Measurements from ENCODE around the gene CDK5RAP3.
"Not testable (repeated sequence)": the region's sequence is repeated elsewhere in the genome, so short reads cannot be mapped to it uniquely, and the experiment has no call there.

Gene CDK5RAP3

DNA sequence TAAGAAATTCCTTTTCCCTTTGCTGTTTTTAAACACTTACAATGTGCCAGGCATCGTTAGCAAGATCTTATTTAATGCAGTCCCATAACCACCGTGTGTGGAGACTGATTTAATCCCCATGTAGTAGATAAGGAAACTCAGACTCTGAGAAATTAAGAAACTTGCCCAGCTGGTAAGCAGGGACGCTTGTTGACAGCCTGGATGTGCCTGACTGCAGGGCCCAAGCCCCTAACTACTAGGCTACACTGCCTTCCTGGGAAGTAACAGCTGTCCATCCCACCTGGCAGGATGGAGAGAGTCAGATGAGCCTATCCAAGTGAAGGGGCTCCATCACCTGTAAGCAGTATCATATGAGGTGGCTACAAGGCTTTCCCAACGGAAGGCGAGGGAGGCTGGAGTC lies 23.1 kb downstream of the CDK5RAP3 start:
- DNase-seq (ENCODE audit: low read depth, low spot score) = no peak
- Histone ChIP-seq H3K27ac (no peak overlapping the region), H3K36me3 (ENCODE audit: insufficient read depth, low read length) (no peaks in the 10 kb centered on the region), H3K9ac (ENCODE audit: insufficient read length) (no peak overlapping the region), H3K4me3 (no peak overlapping the region), H3K9me3 (ENCODE audit: low read depth, low read length) (no peaks in the 10 kb centered on the region)
- TF ChIP-seq EZH2 (IDR thresholded peaks at IDR 0.05) = no peak
- no peak for TF ChIP-seq POLR2AphosphoS5 (IDR thresholded peaks at IDR 0.05; ENCODE audit: borderline replicate concordance, low read depth, low read length)
- no peak for TF ChIP-seq FOXP2 (optimal IDR thresholded peaks at IDR 0.05; ENCODE audit: control extremely low read depth, extremely low read length, insufficient read depth)

DNA sequence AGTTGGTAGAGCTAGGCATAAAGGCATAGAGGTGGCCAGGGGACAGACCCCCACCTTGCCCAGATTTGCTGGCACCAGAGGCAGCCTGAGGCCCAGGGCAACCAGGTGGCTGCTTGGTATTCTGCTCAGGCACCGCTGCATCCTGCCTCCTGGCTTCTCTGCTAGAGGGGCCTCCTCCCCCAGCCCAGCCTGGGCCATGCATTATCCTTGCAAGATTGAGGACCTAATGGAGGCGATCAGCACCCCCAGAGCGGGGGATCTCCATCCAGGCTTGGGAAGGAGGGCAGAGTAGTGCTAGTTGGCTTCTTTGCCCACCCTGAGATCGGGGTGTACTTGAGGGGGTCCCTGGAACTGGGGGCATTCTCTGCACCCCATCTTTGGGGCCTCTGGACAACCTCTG lies 23.8 kb downstream of the CDK5RAP3 start:
- no peak for DNase-seq (ENCODE audit: low read depth, low spot score)
- H3K9ac ChIP-seq (ENCODE audit: insufficient read length) = no peak overlapping the region
- no peak overlapping the region for H3K27ac ChIP-seq
- no peak for TF ChIP-seq EZH2 (IDR thresholded peaks at IDR 0.05)
- TF ChIP-seq FOXP2 (optimal IDR thresholded peaks at IDR 0.05; ENCODE audit: control extremely low read depth, extremely low read length, insufficient read depth) = no peak
- TF ChIP-seq POLR2AphosphoS5 (IDR thresholded peaks at IDR 0.05; ENCODE audit: borderline replicate concordance, low read depth, low read length) = no peak
- no peak overlapping the region for H3K4me3 ChIP-seq
- no peaks in the 10 kb centered on the region for H3K9me3 ChIP-seq (ENCODE audit: low read depth, low read length)
- no peaks in the 10 kb centered on the region for H3K36me3 ChIP-seq (ENCODE audit: insufficient read depth, low read length)

DNA sequence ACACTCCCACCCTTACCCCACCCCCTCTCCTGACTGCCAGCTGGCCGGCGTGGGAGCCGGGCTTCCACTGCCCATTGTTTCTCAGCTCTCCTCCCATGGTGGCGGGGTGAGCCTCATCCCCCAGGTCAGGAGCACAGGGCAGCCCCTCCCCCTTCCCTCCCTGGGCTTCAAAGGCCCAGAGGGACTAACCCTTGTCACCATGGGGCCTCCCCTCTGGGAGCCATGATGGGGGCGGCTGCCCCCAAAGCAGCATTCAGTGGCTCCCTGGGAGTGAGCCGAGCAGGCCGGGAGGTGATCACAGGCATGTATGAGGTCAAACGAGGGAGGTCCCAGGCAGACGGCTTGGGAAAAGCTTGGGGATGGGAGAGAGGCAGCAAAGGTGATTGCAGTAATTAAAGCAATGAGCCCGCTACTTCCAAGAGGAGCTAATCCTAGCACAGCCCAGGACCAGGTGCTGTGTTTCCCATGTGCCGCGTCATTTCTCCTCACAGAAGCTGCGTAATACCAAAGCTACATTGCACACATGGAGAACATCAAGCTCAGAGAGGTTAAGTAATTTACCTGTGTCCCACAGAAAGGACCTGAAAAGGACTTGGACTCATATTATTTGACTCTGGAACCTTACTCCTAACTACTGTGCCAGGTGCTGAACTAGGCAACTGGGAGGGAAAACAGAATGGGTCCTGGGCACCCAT lies 24.5 kb downstream of the CDK5RAP3 start:
- H3K4me3 ChIP-seq = no peak overlapping the region
- no peaks in the 10 kb centered on the region for H3K36me3 ChIP-seq (ENCODE audit: insufficient read depth, low read length)
- no peak for DNase-seq (ENCODE audit: low read depth, low spot score)
- no peak for TF ChIP-seq EZH2 (IDR thresholded peaks at IDR 0.05)
- H3K9me3 ChIP-seq (ENCODE audit: low read depth, low read length) = no peaks in the 10 kb centered on the region
- no peak overlapping the region for H3K9ac ChIP-seq (ENCODE audit: insufficient read length)
- H3K27ac ChIP-seq = no peak overlapping the region

DNA sequence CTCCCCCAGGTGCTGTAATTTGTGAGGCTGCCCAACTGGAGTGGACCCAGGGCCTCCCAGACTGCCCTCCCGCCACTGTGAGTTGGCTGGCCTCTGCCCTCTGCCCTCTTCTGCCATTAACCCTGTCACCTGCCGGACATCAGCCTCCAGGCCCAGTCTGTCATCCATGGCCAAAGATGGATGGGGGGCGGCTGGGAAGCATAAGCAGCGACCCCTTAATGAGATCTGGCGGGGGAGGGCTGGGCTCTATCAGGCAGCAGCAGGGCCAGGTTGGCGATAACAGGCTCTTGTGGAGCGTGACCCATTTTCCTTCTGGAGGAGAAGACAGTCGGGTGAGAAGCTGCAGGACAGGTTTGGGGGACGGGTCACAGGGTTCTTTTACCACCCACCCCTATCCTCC lies 25.3 kb downstream of the CDK5RAP3 start:
- no peak overlapping the region for H3K4me3 ChIP-seq
- no peaks in the 10 kb centered on the region for H3K36me3 ChIP-seq (ENCODE audit: insufficient read depth, low read length)
- no peak overlapping the region for H3K9ac ChIP-seq (ENCODE audit: insufficient read length)
- H3K9me3 ChIP-seq (ENCODE audit: low read depth, low read length) = no peaks in the 10 kb centered on the region
- TF ChIP-seq EZH2 (IDR thresholded peaks at IDR 0.05) (no peak), FOXP2 (optimal IDR thresholded peaks at IDR 0.05; ENCODE audit: control extremely low read depth, extremely low read length, insufficient read depth) (no peak), POLR2AphosphoS5 (IDR thresholded peaks at IDR 0.05; ENCODE audit: borderline replicate concordance, low read depth, low read length) (no peak)
- no peak overlapping the region for H3K27ac ChIP-seq
- no peak for DNase-seq (ENCODE audit: low read depth, low spot score)

DNA sequence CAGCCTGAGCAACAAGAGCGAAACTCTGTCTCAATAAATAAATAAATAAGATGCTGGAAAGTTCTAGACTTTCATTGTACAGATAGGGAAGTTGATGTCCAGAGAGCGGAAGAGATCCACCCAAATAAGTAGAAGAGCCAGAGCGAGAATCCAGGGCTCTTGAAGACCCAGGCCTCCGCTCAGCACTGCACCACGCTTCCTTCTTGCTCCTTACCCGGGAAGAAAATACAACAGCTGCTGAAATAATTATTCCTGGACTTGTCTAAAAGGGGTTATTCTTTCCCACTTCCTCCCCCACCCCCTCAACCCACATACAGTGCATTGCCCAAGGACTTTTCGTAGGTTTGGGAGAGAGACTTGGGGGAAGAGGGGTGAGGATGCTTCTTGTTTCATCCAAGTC lies 26.7 kb downstream of the CDK5RAP3 start:
- no peaks in the 10 kb centered on the region for H3K36me3 ChIP-seq (ENCODE audit: insufficient read depth, low read length)
- no peak overlapping the region for H3K9ac ChIP-seq (ENCODE audit: insufficient read length)
- DNase-seq (ENCODE audit: low read depth, low spot score) = no peak
- no peaks in the 10 kb centered on the region for H3K9me3 ChIP-seq (ENCODE audit: low read depth, low read length)
- H3K4me3 ChIP-seq = no peak overlapping the region
- no peak for TF ChIP-seq EZH2 (IDR thresholded peaks at IDR 0.05)
- no peak for TF ChIP-seq POLR2AphosphoS5 (IDR thresholded peaks at IDR 0.05; ENCODE audit: borderline replicate concordance, low read depth, low read length)
- no peak for TF ChIP-seq FOXP2 (optimal IDR thresholded peaks at IDR 0.05; ENCODE audit: control extremely low read depth, extremely low read length, insufficient read depth)
- no peak overlapping the region for H3K27ac ChIP-seq

DNA sequence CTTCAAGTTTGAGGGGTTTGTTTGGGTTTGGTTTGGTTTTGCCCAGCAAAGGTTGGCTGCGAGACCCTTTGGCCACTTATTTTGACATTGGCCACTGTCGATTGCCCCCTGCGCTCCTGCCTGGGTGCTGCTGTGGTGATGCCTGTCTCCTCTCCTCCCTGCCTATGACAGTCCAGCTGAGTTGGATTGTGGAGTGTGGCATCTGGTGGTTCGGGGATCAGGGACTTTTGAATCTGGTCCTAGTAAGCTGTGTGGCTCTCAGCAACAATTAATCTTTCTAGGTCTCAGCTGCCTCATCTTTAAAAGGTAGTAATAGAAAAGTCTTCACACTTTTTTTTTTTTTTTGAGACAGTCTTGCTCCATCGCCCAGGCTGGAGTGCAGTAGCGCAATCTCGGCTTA lies 27.1 kb downstream of the CDK5RAP3 start:
- Histone ChIP-seq H3K27ac (no peak overlapping the region), H3K4me3 (no peak overlapping the region), H3K36me3 (ENCODE audit: insufficient read depth, low read length) (no peaks in the 10 kb centered on the region), H3K9ac (ENCODE audit: insufficient read length) (no peak overlapping the region), H3K9me3 (ENCODE audit: low read depth, low read length) (no peaks in the 10 kb centered on the region)
- TF ChIP-seq FOXP2 (optimal IDR thresholded peaks at IDR 0.05; ENCODE audit: control extremely low read depth, extremely low read length, insufficient read depth) (no peak), EZH2 (IDR thresholded peaks at IDR 0.05) (no peak), POLR2AphosphoS5 (IDR thresholded peaks at IDR 0.05; ENCODE audit: borderline replicate concordance, low read depth, low read length) (no peak)
- DNase-seq (ENCODE audit: low read depth, low spot score) = no peak

DNA sequence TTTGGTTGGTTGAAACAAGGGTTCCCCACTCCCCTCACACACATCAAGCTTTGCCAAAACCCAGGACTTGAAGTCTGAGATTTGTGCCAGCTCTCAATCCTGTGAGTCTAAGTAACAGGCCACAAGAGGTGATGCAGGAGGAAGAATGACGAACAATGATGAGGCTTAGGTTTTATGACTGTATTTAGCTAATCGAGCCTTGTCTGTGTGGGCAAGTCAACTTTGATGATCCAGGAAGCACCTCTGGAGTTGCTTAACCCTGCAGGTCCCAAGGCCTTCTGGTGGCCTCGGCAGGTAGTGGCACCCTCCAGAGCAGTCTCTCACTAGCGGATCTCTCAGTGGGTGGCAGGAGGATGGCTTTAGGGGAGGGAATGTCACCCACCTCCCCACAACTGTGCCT lies 28.7 kb downstream of the CDK5RAP3 start:
- no peak for DNase-seq (ENCODE audit: low read depth, low spot score)
- H3K9ac ChIP-seq (ENCODE audit: insufficient read length) = no peak overlapping the region
- no peak for TF ChIP-seq FOXP2 (optimal IDR thresholded peaks at IDR 0.05; ENCODE audit: control extremely low read depth, extremely low read length, insufficient read depth)
- TF ChIP-seq POLR2AphosphoS5 (IDR thresholded peaks at IDR 0.05; ENCODE audit: borderline replicate concordance, low read depth, low read length) = no peak
- no peak for TF ChIP-seq EZH2 (IDR thresholded peaks at IDR 0.05)
- H3K27ac ChIP-seq = no peak overlapping the region
- H3K36me3 ChIP-seq (ENCODE audit: insufficient read depth, low read length) = no peaks in the 10 kb centered on the region
- no peak overlapping the region for H3K4me3 ChIP-seq
- no peaks in the 10 kb centered on the region for H3K9me3 ChIP-seq (ENCODE audit: low read depth, low read length)

DNA sequence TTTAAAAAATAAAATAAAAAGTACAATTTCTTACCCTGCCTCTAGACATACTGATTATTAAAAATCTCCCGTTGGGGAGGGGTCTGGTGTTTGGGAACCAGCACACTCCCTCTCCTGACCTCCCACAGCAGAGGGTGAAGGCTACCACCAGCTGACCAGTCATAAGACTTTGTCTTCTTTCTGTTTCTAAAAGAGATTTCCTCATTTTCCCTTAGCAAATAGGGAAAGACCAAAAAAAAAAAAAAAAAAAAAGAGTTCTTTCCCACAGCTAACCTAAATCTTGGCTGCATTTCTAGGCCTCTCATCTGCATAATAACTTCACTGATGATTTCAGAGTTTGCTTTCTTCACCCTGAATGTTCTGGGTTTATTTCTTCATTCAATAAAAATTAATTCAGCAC lies 30.3 kb downstream of the CDK5RAP3 start:
- no peak for DNase-seq (ENCODE audit: low read depth, low spot score)
- TF ChIP-seq FOXP2 (optimal IDR thresholded peaks at IDR 0.05; ENCODE audit: control extremely low read depth, extremely low read length, insufficient read depth) = no peak
- TF ChIP-seq EZH2 (IDR thresholded peaks at IDR 0.05) = no peak
- no peak for TF ChIP-seq POLR2AphosphoS5 (IDR thresholded peaks at IDR 0.05; ENCODE audit: borderline replicate concordance, low read depth, low read length)
- peak overlapping the region; percentile 98 for H3K27ac ChIP-seq
- peak overlapping the region; percentile 11 for H3K9ac ChIP-seq (ENCODE audit: insufficient read length)
- no peaks in the 10 kb centered on the region for H3K36me3 ChIP-seq (ENCODE audit: insufficient read depth, low read length)
- H3K9me3 ChIP-seq (ENCODE audit: low read depth, low read length) = no peaks in the 10 kb centered on the region
- H3K4me3 ChIP-seq = no peak overlapping the region

DNA sequence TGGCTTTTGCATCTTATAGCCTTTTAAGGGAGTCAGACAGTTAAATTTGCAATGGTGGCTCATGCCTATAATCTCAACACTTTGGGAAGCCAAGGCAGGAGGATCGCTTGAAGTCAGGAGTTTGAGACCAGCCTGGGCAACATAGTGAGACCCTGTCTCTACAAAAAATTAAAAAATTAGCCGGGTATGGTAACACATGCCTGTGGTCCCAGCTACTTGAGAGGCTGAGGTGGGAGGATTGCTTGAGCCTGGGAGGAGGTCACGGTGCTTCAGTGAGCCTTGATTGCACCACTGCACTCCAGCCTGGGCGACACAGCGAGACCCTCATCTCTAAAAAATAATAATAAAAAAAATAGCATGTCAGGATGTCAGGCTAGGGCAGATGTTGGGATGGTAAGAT lies 30.7 kb downstream of the CDK5RAP3 start:
- not testable (repeated sequence) for H3K4me3 ChIP-seq; H3K36me3 ChIP-seq (ENCODE audit: insufficient read depth, low read length); DNase-seq (ENCODE audit: low read depth, low spot score); H3K9ac ChIP-seq (ENCODE audit: insufficient read length); H3K9me3 ChIP-seq (ENCODE audit: low read depth, low read length)
- peak overlapping the region; percentile 98 for H3K27ac ChIP-seq

Measured in SK-N-MC (cell line).